Left renal pelvis (tissue), 4 donors: ENCODE results near the gene CNKSR2. TPM values are rescaled to one million over a fixed set of nuclear protein-coding genes. Genes with fewer than 3 reads are reported as not detected.
"Not testable (repeated sequence)": the region's sequence is repeated elsewhere in the genome, so short reads cannot be mapped to it uniquely, and the experiment has no call there.

ENCODE experiments used
- DNase-seq, 4 donors: peaks; one replicate each; pipeline ENCODE4 v3.0.0-alpha.2; 2013; ENCODE audit warnings: low read depth in 4 of 4, low spot score in 3 of 4
- polyA plus RNA-seq, 4 donors: library from polyadenylated mRNA; unstranded; fragments of 120-200 nt; gene quantifications; one replicate each; pipeline ENCODE4 v1.2.1, GENCODE V29; 2013; ENCODE audit not compliant: insufficient read length in 4 of 4

CNKSR2 gene
- polyA plus RNA-seq, 4 donors, result 1.4 to 3.4 (median 1.7) TPM

DNA sequence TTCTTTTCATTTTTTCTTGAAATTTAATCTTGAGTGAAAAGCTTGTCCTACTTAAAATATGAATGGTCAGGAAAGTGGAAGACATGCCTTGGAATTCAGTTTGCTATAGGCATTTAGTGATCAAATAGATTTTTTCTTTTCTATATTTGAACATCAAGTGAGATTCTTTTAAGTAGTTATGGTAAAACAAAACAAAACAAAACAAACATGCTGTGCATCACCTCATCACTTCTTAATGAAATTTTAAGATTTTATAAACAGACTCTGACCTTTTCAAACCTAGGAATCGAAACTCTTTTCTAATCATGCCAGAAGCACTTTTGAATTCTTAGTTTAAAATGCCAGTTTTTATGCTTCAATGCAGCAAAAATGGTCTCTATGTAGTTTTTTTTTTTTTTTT is 62.8 kb downstream of the CNKSR2 start:
- no peak for DNase-seq

DNA sequence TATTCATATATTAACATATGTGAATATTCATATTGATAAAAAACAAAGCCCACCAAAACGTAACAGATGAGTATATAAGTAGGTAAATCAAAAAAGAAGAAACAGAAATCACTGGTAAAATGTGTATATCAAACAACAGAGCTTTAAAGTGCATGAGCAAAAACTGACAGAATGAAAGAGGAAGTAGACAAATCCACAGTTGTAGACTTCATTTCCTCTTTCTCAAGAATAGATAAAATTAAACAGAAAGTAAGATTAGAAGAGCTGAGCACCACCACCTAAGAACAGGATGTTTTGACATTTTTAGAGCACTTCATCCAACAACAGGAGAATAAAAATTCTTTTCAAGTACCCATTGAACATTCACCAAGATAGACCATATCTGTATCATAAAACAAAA is 64.6 kb downstream of the CNKSR2 start:
- no peak for DNase-seq

DNA sequence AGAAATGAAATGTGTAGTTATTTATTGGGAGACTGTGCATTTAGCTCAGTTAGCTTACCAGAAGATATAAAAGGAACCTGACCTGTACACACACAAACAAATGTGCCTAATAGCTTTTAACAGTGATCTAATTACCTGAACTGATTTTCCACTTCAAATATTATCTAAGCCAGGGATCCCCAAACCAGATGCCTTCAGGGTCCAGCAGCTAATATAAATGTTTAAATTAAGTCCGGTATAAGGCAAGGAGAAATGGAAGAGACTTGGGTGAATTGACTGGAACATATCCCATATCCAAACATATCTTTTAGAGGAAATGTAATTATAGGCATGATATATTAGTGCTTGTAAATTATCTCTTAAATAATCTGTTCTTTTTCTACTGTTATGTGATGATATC is 66.7 kb downstream of the CNKSR2 start:
- DNase-seq, result no peak

DNA sequence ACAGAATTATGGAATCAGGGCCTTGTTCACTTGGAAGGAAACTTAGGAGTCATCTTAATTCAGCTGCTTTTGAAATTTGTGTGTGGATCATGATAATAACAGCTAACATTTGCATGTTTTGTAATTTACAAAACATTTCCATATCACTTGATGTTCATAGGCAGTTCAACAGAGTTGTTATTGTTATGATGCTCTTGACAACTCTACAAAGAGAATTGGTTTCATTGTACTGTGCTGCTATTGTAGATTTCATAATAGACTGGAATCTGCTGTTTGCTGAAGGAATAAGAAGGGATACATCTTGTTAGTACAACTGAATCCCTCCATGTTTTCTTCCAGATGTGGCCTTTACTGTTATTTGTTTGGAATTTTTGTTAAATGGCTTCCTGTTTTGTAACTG is 83.5 kb downstream of the CNKSR2 start:
- no peak for DNase-seq

DNA sequence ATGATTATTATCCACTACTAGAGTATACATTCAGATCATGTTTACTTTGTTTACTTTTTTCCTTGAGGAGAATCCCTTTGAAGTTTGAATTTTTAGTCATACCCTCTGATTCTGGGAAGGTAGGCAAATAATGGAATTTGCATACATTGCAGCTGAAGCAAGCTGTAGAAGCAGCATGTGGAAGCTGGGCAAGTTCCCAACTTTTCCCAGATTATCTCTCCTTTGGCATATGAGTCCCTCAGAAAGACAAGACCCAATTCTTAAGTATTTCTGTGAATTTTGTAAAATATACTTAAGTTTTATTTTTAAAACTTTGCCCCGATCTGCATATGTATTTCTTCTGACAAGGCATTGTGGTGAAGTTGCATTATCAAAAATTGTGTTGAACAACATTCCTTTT is 94.9 kb downstream of the CNKSR2 start:
- DNase-seq, result no peak

DNA sequence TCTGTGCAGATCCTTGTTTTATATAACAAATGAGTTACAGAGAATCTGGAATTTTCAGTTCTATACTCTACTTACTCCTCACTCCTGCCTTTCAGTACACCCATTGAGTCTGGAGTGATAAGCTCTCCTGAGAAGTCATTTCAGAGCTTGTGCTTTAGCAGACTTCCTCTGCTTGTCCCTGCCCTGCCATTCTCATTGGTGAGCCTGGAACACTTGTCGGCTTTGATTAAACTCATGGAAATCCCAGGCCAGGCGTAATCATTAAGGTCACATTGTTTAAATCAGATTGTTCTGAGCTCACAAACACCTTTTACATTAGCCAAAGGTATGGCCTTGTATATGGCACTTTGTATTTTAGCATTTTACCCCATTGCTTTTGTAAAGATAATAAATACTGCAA is 102.7 kb downstream of the CNKSR2 start:
- no peak for DNase-seq

DNA sequence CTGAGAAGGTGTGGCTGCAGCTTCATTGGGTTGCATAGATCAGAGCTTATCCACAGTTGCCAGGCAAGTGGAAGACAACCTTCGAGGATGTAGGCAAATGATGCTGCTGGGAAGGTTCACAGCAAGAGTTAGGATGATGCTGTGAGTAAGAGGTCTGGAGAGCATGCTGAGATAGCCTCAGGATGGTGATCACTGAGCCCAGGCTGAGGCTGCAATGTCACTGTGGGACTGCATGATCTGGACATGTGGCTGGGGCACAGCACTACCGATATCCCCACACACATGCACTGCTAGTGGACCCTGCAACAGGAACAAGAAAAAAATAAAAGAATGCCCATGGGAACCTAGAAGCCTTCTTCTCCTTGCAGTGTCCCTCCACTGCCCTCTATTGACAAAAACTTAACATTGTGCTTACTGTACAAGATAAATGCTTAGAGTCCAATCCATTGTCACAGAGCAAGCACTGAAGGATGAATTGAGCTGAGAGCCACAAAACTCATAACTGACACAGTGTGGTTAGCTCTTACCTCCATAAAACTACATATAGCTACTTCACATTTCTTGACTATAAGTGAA is 105.6 kb downstream of the CNKSR2 start:
- DNase-seq, result peak in 3 of 4 donors; percentile 16 to 25 (median 16)

DNA sequence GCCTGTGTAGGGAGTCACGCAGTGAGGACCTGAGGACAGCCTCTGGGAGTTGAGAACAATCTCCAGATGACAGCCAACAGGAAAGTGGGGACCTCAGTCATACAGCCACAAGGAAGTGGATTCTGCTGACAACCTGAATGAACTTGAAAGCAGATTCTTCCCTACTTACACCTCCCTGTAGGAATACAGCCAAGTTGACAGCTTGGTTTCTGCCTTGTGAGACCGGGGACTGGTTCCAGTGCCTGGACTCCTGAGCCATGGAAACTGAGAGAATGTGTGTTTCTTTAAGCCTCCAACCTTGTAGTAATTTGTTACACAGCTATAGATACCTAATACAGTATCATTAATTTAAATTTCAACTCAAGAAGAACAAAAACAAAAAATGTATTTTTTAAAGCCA is 107.5 kb downstream of the CNKSR2 start:
- no peak for DNase-seq

DNA sequence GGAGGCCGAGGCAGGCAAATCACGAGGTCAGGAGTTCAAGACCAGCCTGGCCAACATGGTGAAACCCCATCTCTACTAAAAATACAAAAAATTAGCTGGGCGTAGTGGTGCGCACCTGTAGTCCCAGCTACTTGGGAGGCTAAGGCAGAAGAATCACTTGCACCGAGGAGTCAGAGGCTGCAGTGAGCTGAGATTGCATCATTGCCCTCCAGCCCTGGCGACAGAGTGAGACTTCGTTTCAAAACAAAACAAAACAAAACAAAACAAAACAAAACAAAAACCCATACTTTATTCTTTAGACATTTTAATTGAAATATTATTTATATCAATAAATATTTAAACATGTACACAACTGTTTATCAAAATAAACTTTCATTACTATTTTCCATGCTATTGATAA is 109.8 kb downstream of the CNKSR2 start:
- DNase-seq, result not testable (repeated sequence)

DNA sequence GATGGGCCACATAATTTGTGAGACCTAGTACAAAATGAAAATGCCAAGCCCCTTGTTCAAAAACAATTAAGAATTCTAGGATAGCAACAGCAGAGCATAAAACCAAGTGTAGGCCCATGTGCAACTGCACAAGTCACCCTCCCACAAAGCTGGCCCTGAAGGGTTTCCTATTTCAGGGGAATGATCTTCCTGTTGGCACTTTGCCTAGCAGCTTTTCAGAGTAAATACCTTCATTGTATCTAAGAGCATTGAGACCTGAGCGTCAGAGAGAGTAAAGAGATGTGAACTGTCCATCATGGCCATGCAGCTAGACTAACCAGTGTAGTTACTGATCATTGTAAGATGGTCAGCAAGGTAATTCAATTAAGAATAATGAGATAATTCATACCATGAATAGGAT is 113.6 kb downstream of the CNKSR2 start:
- no peak for DNase-seq

DNA sequence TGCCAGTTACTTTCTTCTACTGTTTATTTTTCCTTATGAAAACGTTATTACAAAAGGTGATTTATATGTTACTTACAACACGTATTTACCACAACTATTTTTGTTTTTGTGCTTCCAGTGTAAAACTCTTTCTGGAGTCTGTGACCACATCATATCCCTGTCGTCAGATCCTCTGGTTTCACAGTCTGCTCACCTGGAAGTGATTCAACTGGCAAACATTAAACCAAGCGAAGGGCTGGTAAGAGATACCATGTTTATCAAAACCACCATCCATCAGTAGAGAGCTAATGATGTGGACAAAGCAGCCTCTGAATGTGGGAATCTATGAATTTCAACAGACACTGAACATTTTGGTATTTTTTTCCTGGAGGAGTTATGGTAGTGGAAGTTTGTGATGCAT is 116.1 kb downstream of the CNKSR2 start:
- no peak for DNase-seq

DNA sequence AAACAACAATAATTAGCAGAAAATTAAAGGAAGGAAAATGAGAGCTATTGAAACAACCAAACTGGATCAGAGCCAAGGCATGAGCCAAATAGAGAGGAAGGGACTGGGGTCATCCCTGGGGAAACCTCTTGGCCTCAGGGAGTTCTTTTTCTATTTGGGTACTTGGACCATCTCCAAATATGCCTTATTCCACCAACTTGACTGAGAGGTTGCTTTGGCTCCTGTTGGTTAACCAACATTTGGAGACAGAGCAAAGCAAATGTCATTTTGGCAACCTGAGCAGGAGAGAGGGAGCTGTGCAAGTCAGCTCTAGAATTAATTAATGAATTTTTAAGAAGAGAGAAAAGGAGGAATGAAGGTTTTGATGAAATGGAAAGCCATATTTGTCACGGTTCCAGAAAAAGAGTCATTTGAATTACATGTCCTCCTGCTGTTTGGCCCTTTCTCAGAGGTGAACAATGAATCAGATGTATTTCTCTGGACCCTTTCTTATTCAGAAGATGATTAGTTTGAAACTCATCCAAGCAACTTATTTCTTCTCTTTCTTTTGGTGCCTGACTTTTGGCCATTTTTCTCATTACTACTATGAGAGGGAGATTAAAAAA is 119.1 kb downstream of the CNKSR2 start:
- no peak for DNase-seq

DNA sequence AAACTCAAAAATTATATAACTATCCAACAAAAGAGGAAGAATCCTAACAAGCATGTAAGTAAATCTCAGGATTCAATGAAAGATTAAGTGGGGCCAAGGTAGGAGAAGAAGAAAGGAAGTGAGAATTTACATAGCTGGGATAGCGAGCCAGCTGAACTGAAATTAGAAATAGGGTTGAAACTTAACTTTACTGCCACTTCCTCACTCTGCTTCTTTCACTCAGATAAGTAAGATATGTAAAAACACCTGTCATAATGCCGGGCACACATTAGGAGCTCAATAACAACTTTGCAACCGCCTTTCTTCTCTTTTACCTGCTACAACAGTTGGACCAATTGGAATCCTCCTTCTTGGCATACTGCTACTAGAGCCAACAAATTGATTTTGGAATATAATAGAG is 129.4 kb downstream of the CNKSR2 start:
- no peak for DNase-seq

DNA sequence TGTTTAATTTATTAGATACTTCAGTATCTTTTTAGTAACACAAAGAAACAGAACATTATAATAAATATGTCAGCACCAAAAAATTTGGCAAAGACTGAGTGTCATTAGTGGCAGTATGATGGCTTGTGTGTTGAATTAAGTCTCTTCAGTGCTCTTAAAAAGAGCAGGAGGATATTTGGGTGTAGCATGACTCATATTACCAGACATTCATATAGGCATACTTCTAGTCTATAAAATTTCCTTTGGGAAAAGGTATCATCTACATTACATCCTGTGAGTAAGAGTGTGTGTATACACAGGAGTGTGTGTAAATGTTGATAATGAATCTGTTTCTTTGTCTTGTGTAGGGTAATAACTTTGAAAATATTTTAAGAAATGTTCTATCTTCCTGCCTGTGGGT is 135.7 kb downstream of the CNKSR2 start:
- DNase-seq, result no peak

DNA sequence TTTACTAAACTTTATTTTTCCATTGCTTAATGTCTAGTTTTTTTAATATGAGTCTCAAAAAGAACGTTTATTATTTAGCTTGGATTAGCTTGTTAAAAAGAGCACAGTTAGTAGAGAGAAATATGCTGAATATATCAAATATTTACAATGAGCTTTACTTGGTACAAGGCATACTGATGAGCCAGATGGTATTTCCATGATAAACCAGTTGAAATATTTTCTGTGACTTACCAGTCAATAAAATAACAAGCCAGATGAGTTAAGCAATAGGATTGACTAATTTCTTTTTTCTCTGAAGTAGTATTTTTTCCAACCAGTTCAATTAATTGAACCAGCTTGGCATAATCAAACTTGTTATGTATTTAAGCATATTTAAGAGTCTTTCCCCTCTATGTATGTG is 149.8 kb downstream of the CNKSR2 start:
- no peak for DNase-seq

DNA sequence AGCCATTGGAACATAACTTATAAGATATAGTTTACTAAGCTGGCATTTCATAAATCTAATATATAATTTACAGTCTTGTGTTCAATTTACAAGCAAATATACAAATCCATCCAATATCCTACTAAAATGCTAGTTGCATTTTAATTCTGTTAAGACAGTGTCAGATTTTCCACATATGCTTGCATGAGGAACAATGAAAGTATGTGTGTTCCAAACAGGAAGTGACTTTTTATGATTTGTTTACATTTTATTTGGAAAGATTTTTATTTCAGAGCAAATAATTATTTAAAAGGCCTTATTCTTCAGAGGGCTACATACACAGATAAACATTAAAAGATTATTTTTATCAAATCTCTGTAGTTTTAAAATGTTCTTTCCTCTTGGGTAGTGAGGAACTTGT is 153.9 kb downstream of the CNKSR2 start:
- no peak for DNase-seq

DNA sequence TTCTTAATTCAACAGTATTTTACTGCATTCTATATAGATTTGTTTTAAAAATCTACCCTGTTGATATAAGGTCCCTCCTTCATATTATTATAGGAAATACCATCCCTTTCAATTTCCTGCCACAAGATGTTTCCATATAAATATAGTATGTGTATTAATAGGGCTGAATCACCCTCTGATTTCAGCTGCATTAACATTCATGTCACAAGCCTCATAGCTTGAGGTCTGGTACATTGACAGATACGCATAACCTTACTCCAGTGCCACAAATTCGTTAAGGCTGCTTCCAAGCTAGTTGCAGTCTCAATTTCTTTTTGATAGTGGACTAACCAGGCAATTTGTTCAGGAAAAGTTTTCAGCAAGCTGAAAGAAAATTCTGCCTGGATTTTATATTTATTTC is 155.6 kb downstream of the CNKSR2 start:
- DNase-seq, result no peak

DNA sequence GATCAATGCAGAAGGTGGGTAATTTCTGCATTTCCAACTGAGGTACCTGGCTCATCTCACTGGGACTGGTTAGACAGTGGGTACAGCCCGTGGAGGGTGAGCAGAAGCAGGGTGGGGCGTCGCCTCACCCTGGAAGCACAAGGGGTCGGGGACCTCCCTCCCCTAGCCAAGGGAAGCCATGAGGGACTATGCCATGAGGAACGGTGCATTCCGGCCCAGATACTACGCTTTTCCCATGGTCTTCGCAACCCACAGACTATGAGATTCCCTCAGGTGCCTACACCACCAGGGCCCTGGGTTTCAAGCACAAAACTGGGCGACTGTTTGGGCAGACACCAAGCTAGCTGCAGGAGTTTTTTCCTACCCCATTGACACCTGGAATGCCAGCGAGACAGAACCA is 170.4 kb downstream of the CNKSR2 start:
- not testable (repeated sequence) for DNase-seq

DNA sequence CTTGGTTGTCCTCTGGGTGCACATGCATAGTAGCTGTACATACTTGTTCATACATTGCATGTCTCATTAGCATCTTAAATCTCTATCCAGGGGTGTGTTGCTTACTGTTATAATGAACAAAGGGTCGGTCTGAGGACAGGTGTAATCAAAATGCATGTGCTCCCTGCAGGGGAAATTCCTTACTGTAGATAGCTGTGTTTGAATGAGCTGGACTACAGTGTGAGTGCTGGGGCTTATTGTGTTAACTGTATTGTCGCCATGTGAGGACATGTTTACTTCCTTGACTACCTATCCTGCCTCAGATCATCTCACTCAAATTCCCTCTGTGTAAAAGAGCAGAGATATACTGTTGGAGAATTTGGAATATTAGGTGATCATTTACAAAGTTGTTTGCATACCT is 185.2 kb downstream of the CNKSR2 start:
- no peak for DNase-seq

DNA sequence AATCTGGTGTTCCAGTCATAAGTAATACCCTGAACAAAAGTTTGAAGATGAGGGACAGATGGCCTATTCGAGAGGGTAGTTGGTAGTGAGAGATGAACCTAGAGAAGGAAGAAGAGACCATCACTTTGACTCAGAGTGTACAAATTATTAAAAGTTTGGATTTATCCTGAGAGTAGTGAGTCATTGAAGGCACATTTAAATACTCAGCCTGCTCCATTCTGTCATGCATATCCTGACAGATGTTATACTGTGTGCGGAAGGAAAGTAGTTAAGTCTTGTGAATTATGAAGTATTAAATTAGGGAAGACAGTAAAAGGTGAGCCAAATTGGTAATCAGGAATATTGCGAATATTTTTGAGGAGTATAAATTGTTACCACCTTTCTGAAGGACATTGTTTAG is 190.8 kb downstream of the CNKSR2 start:
- DNase-seq, result no peak

DNA sequence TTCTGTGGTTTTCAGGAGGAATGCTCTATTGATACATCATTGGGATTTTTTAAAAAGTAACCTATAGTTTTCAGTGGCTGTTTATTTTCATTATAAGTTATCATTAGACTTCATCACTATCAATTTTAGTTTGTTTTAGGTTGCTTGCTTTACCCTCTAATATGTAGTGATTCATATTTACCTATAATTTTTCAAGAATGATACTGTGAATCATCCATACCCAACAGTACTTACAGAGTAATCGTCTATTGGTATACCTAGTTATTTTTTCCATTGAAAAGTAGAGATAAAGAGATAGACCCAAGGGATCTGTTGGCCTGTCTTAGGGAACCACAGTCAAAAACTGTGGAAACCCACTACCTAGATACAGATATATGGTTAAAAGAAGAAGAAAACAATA is 200.6 kb downstream of the CNKSR2 start:
- DNase-seq, result no peak

DNA sequence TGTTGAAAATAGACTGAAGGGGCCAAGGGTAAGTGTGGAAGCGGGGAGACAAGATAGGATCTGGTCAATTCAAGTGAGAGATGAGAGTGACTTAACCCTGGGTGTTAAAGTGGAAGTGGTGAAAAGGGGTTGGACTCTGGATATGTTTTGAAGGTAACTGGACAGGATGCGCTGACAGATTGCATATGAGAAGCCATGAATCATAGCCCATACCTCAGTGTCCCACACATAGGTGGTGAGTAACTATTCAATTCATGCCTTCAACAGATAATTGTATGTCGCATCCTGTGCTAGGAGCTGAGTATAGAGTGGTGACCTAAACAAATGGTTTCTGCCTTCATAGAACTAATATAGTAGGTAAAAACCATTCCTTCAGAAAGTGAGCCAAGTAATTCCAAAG is 207.3 kb downstream of the CNKSR2 start:
- DNase-seq, result no peak

DNA sequence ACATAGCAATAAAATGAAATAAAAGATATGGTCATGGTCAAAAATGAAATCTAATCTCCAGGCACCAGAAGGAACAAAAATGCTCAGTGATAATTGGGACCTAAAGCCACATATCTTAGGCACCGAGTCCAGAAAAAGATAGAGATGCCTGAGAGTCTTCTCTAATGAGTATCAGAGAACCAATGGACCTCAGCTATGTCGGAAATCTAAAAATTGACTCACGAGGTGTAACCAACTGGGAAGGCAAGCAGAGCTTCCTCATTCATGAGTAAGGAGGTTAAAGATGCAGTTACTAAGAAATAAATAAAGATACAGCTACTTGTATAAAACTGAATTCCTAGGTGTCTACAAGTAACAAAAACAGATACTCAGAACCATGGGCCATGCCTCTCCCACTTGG is 211.8 kb downstream of the CNKSR2 start:
- no peak for DNase-seq
